SKM-1 (cell line): ENCODE results near the gene DCN.
"Not testable (repeated sequence)": the region's sequence is repeated elsewhere in the genome, so short reads cannot be mapped to it uniquely, and the experiment has no call there.

Experiments
- DNase-seq: peaks from one replicate; lab custom pipeline; 2025; ENCODE audit not compliant: unreplicated experiment; lab: John Stamatoyannopoulos, UW

The DCN gene, protein sequence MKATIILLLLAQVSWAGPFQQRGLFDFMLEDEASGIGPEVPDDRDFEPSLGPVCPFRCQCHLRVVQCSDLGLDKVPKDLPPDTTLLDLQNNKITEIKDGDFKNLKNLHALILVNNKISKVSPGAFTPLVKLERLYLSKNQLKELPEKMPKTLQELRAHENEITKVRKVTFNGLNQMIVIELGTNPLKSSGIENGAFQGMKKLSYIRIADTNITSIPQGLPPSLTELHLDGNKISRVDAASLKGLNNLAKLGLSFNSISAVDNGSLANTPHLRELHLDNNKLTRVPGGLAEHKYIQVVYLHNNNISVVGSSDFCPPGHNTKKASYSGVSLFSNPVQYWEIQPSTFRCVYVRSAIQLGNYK

DNA sequence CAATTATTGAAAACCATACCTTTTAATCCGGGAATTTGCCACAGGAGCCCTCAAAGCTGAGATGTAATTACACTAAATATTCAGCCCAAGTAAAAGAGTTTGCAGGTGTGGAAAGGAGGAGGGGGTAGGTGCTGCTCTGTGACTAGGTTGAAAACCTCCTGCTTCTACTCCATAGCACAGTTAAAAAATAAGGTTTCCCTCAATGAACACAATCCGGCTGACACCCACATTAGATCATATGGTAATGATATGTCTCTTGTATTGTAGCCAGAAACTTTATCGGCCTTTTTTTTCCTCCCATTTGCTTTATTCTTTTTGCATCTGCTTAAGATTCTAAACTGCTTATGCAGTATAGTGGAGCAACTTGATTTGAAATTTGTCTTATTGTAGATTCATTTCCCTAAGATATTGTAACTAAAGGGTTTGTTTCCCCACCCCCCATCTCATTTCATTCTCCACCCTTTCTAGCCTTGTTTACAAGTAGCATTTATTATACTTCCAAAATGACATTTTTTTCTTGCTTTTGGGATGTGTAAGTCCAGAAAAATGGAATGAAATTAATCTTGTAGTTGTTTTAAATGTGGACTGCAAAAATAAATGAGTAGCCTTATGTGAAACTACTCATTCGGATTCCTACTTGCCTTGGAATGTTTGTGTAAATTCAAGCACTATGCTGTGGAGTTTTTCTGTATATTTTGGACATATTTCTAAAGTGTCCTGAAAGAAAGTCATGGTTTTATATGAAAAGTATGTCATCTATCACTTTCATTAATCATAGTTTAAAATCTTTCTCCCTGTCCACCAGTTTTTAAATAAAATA lies at the start of gene DCN:
DCN (minus strand) TSS at position 182 of the 820 bp plus-strand sequence. CDS start 4,265 bp downstream, outside the sequence.
- no peak for DNase-seq

DNA sequence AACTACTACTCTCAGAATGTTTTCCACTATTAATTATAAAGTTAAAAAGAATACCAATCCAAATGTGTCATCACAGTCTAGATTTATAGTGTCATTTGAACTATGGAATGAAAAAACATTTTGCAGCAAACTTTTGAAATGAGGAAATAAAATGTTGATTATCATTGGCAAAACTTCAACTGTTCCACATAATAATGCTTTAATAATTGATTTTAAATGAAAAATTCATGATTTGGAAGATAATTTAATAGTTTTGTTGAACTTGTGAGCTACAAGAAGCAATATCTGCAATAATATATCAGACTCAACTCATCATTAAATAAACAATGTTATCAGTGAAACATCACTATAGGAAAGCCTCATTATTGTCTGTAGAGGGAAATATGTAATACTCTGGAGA lies 48.2 kb upstream of the DCN start:
- DNase-seq, result no peak

DNA sequence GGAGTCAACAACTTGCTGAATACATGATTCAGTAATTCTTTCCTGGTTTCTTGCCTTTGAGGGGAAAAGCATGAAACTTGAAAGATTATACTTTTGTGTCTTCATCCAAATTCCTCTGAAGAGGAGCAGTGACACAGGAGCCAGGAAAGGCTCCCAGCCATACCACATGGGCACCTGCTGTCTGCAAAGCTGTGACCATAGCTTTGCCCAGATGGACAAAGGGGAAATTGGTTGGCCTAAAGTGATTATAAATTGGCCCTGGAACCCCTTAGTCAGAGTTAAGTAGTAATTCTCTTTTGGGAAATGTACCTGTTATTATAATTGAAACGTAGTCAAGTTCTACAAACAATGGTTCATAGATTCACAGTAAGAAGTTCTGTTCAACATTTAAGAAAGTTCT lies 44.3 kb upstream of the DCN start:
- DNase-seq, result no peak

DNA sequence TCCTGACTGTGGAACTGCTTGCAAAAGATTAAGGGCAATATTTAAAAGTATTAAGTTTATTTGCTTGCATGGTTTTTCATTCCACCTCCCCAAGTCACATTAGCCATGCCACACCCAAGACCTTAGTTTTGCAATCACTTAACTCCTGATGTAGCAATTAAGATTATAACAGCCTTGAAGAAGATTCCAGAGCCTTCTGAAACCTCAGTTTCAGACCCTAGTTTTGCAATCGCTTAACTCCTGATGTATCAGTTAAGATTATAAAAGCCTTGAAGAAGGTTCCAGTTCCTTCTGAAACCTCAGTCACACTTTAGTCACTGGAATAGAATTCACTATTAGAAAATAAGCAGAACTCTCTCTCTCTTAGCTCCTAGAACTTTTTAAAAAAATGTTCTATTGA lies 42.7 kb upstream of the DCN start:
- DNase-seq, result no peak

DNA sequence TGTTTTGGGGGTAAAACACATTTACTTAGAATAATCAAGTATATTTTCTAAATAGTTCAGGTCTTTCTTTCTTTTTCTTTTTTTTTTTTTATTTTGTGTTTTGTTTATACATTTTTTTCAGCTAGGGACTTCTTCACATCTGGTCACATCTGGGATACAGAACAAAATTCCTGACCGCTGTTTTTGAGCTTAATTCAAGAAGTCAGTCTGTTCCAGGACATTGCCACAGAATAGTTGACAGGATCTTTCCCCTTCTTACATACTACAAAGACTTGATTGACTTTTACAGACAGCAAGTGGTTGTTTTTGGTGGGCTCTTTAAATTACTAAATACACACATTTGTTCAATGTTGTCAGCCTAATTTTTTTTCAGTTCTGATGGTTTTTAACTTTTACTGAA lies 41.8 kb upstream of the DCN start:
- no peak for DNase-seq

DNA sequence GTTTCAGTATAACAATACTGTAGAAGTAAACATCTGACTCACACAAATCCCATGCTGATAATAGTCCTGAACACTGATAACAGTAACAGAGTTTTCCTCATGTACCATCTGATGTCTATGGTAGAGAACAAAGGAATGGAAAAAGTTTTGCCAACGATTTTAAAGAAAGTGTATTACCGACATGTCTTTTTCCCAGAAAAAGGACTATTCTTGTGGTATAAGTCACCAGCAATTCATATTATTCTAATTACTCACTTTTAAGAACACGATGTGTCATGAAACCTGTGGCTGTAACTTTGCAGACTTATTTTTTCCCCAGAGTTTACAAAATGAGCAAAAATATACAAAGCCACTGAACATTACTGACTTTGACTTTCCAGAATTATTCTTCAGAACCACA lies 40.1 kb upstream of the DCN start:
- no peak for DNase-seq

DNA sequence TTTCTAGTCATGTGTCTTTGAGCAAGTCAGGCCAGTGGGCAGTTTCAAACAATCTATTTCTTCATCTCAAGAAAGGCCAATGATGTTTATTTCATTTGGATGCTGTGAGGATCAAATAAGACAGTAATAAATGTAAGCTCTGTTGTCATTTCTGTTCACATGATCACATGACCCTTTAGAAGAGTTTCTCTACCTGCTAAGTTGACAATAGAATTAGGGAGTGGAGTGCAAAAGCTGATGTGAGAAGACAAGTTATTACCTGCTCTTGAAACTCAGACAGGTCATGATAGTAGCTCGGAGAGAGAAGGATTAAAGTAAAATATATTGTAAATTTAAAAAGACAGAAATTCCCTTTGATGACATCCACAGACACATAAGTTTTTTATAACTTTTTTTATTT lies 37.3 kb upstream of the DCN start:
- no peak for DNase-seq

DNA sequence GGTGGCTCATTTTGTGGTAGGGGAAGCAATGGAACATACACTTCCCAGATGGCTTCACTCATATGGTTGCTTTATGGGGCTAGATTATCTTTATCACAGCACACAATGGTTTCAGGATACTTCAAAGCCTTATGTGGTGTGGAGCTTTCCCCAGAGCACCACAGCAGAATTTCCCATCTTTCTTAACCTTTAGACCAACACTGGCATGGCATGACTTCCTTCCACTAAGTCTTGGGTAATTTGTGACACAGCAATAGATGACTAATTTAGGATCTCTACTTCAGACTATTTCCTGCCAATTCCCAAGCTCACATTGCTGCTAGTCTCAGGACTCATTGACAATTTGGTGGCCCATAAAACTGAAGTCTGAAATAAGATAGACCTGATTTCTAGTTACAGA lies 36.9 kb upstream of the DCN start:
- no peak for DNase-seq

DNA sequence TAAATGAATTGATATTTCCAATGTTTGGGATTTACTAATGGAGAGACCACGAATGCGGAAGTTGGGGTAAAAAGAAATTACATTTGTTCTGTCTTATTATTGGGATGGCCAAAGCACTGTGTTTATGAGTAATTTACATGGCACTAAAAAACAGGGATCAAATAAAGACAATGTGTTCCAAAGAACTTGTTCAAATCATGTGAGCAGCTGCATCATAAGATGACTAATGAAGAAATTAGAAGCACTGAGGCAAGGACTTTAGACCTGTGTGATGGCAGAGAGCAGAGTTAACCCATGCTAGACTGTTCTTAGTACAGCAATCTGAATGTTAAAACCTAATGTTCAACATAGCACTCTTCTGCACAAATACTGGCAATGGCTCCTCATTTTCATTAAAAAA lies 34.3 kb upstream of the DCN start:
- DNase-seq, result no peak

DNA sequence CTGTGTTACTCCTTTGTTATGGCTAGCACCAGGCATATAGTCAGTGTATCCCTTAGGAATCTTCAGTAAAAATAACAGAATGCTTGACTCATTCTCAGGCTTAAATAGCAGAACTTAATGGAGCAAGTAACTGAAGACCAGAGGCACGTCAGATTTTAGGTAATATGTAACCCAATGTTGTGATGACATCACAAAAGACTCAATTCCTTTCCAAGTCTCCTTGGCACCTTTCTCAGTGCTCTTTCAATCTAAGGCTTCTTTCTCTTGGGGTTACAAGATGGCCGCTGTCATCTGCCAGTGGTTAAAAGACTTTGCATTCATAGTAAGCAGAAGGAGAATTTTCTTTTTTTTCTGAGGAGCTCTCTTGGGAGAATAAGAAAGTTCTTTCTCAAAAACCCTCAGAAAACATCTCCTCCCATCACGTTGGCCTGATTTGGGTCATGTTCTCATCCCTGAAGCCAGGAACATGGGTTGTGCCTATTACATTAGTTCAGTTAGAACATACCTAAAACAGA lies 33.4 kb upstream of the DCN start:
- DNase-seq, result no peak

DNA sequence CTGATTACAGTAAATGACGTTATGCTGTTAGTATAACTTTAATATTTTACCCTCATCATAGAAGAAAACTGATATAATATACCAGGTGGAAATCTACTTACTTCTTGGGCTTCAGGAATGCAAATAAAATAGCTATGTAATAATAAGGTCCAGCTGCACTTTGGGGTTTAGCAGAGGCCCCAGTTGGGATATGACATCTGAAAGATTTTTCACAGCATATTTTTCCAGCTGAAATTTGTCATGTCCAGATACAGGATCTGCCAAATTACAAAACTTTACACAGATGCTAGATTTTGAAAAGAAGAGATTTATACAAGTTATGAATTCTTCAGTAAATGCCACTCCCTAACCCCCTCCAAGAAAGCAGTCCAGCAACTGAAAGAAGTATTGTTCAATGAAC lies 29.2 kb upstream of the DCN start:
- no peak for DNase-seq

DNA sequence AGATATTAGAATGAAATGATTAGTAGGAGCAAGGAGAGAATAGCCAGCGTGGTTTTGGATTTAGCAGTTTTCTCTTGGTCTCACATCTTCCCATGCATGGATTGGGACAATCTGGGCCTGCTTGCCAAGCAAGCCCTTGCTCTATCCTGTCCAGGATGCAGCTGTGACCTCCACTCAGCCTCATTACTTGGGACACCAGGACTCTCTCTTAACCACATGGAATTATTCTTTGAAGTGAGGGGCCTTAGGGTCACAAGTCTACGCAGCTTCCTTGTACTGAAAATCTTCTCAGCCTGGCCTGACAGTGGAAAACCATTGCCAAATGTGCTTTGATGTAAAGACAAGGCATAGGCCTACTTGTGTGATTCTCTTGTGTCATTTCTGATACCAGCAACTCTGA lies 28.0 kb upstream of the DCN start:
- DNase-seq, result no peak

DNA sequence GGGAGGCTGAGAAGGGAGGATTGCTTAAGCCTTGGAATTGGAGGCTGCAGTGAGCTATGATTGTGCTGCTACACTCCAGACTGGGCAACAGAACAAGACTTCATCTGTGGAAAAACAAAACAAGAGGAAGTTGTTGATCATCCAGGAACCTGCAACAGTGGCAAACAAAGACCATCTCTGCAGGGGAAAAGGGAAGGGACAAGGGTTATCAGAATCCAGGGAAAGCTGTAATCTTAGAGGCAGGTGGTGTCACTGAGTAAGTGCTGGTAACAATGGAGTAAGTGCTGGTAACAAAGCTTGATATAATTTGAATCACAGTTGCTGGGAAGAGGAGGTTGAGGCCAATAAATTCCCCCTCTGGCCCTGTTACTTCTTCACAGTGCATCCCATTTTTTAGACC lies 27.5 kb upstream of the DCN start:
- DNase-seq, result no peak

DNA sequence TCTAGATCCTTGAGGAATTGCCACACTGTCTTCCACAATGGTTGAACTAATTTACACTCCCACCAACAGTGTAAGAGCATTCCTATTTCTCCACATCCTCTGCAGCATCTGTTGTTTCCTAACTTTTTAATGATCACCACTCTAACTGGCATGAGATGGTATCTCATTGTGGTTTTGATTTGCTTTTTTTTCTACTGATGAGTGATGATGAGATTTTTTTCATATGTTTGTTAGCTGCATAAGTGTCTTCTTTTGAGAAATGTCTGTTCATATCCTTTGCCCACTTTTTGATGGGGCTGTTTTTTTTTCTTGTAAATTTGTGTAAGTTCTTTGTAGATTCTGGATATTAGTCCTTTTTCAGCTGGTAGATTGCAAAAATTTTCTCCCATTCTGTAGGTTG lies 24.7 kb upstream of the DCN start:
- not testable (repeated sequence) for DNase-seq

DNA sequence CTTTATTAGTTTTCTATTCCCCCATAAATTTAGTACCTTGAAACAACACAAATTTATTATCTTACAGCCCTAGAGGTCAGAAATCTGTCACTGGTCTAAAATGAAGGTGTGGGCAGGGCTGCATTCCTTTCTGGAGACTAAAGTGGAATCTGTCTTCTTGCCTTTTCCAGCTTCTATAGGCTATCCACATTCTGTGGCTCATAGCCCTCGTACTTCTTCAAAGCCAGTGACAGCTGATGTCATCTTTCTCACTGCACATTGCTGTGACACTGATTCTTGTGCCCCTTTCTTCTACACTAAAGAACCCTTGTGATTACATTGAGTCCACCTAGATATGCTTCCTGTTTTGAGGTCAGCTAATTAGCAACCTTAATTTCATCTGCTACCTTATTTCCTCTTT lies 23.2 kb upstream of the DCN start:
- DNase-seq, result peak; percentile 2

DNA sequence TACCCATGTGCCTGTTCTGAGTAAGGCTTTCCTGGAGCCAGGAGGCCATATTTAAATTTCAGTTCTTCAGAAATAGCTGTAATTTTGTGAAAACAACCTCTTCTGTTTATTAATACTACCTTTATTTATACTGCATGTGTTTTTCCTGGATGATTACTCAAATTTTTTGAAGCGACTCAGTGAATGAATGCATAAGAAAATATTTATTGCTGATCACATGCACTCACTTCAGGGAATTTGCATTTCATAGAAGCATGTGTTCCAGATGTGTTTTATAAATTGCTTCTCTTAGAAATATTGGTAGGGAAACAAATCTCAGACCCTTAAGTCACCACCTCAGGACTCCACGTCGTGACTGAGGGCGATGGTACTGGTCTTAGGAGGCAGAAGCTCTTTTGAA lies 21.8 kb upstream of the DCN start:
- DNase-seq, result no peak

DNA sequence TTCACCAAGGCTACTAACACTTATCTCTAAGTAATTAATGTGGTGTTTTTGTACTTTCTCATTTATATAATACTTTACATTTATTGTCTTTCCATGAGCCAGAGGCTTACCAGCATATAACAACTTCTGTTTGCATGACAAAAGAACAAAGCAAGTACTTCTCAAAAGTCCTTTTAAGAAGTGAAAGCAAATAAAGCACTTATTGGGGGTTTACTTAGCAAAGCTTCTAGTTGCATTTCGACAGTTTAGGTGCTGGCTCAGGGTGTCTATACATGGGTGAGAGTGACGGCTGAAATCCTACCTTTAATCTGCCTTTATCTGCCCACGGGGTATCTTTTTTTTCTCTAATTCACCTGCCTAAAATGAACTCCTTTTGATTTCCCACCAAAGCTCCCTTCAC lies 21.0 kb upstream of the DCN start:
- no peak for DNase-seq

DNA sequence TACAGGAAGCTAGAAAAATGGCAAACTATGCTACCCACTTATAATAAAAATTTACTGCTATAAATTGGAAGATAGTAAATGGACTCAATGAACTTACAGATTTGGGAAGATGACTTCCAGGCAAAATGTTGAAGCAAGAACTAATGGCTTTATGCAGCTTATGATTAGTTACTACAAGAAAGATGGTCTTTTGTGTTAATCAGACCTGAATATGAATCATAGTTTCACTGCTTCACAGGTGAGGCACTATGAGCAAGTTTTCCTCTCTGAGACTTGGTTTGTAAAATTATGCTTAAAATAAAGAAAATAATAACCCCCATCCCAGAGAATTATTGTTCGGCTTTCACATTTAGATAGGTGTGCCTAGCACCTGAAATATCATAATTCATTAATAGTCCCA lies 19.8 kb upstream of the DCN start:
- DNase-seq, result no peak

DNA sequence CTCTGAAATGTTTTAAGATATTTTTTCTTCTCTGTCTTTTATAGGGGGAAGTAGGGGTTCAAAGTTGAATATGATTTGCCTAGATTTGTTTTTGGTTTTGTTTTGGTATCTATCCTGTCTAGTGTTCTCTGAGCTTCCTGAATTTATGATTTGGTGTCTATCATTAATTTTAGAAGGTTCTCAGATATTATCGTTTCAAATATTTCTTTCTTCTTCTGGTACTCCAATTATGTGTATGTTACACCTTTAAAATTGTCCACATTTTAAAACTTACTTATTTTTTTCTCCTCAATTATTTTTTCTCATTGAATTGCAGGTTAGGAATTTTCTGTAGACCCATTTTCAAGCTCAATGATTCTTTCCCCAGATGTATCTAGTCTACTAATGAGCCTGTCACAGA lies 13.8 kb upstream of the DCN start:
- no peak for DNase-seq

DNA sequence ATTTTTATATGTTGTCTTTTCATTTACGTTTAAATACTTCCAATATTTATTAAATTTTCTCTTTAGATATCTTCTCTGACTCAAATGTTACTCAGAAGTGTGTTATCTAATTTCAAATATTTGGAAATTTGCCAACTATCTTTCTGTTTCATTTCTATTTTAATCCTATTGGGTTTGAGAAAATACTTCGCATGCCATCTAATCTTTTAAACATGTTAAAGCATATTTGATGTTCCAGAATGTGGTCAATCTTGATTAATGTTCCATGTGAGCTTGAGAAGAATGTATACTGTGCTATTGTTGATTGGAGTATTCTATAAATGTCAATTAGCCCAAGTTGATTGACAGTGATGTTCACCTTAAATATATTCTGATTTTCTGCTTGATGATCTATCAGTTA lies 11.9 kb upstream of the DCN start:
- DNase-seq, result no peak

DNA sequence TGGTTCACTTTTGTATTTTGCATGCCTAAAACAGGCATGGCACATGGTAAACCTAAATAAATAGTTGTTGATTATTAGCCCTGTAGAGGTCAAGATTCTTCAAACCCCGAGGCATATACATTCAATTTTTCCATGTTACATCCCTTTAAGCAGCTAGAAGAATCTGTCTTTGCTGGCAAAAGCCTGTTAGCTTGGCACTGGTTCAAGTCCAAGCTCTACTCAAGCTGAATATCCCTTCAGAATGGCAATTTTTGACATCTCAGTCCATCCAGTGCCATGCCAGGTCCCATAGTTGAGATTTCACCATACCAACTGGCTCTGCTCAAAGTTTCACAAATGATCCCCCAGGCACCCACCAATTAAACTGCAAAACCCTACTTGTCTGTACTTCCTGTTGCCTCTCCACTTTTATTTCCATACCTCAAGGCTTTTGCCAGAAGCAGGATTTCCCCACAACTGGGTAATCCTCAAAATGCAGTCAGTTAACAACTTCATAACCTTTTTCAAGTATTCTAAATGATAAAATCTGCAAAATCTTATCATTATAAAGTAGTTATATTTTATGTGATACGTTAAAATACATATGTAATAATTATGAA lies 9.0 kb upstream of the DCN start:
- DNase-seq, result no peak

DNA sequence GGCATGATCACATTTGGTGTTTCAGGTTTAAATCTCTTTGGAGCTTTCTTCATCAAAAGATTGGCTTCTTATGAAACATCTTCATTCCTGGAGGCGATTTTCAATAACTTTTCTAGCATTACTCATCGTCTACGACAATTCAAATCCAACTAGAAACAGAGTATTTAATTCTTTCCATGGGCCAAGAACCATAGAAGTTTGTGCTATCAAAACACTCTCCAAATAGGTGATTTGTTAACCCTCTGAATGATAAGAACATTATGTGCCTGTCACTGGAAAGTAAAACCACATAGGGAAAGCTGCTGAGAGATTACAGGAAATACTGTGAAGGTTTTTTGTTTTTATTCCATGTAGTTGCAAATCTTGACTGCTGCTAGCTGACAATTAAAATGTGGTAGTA lies 6.9 kb upstream of the DCN start:
- DNase-seq, result no peak
